Measurements from ENCODE around the gene CRYL1. TPM values are rescaled to one million over a fixed set of nuclear protein-coding genes. Genes with fewer than 3 reads are reported as not detected.

CRYL1 gene
- total RNA-seq, 1 experiment from 2014 or later, result 3.7 TPM

GRCh38 chr13:20570517-20570916, 44.9 kb upstream of the CRYL1 start:
- H3T11ph ChIP-seq (ENCODE audit: low read length), result no peak overlapping the region
- no peak overlapping the region for H2BK20ac ChIP-seq (ENCODE audit: low read depth, low read length, poor library complexity, severe bottlenecking)
- no peak overlapping the region for H3K27ac ChIP-seq (ENCODE audit: insufficient read length, low read depth, low read length)
- H4K8ac ChIP-seq (replicated peaks; ENCODE audit: insufficient read length, low read depth, low read length), result no peak overlapping the region
- no peak overlapping the region for H3K18ac ChIP-seq (ENCODE audit: insufficient read length, low read depth, low read length)
- H3K4me1 ChIP-seq (ENCODE audit: insufficient read depth, low read length), result no peaks in the 10 kb centered on the region
- no peak overlapping the region for H3K4ac ChIP-seq (ENCODE audit: low read depth, low read length)
- H2AFZ ChIP-seq (ENCODE audit: low read length), result no peak overlapping the region
- peaks cover 10% of the 10 kb centered on the region for H3K23me2 ChIP-seq (ENCODE audit: insufficient read length, low read depth, low read length, poor library complexity, severe bottlenecking)
- no peaks in the 10 kb centered on the region for H3K9me3 ChIP-seq (ENCODE audit: control insufficient read depth, low read depth, low read length)
- H3K79me1 ChIP-seq (ENCODE audit: insufficient read depth, low read depth, low read length, poor library complexity, severe bottlenecking), result no peaks in the 10 kb centered on the region
- no peaks in the 10 kb centered on the region for H4K20me1 ChIP-seq (ENCODE audit: control insufficient read depth, insufficient read depth, insufficient read length)
- no peak overlapping the region for H3K4me2 ChIP-seq (ENCODE audit: insufficient read depth, insufficient read length, low read length)
- no CpG with 5 or more reads among the region's 1 CpG for WGBS (ENCODE audit: extremely low coverage, insufficient read length, low lambda C conversion rate)
- no peak overlapping the region for H2BK15ac ChIP-seq (ENCODE audit: low read depth, low read length)
- Mint-ChIP-seq H3K27ac (no peak overlapping the region), H3K4me3 (no peak overlapping the region), H3K4me1 (peaks cover 8 to 12% of the 10 kb centered on the region in 2 experiments), H3K27me3 (ENCODE audit: low read depth) (peaks cover 1% of the 10 kb centered on the region), H3K9me3 (peaks cover 8 to 9% of the 10 kb centered on the region in 2 experiments; a peak in 3 of 5 replicates), H3K36me3 (ENCODE audit: insufficient read depth in 1 of 3, low read depth in 3 of 3) (peaks cover 0 to 14% (median 3%) of the 10 kb centered on the region in 3 experiments; a peak in 4 of 7 replicates)
- H2BK120ac ChIP-seq (ENCODE audit: low read depth, low read length, poor library complexity, severe bottlenecking), result no peak overlapping the region
- H3K79me2 ChIP-seq (ENCODE audit: insufficient read depth, low read length), result no peaks in the 10 kb centered on the region
- H2BK5ac ChIP-seq (ENCODE audit: insufficient read length, low read length), result no peak overlapping the region
- H3K56ac ChIP-seq (ENCODE audit: insufficient read length, low read depth, low read length), result no peak overlapping the region
- H4K91ac ChIP-seq (ENCODE audit: insufficient read length, low read depth, low read length), result no peak overlapping the region
- no peak overlapping the region for H3K14ac ChIP-seq (ENCODE audit: insufficient read depth, low read length)
- H3K23ac ChIP-seq (ENCODE audit: insufficient read length, low read depth, low read length), result no peak overlapping the region
- no peak overlapping the region for H3K9ac ChIP-seq (ENCODE audit: extremely low read depth, insufficient read length, low read length)
- no peaks in the 10 kb centered on the region for H3K27me3 ChIP-seq (ENCODE audit: insufficient read depth, low read length)
- no peak overlapping the region for H4K5ac ChIP-seq (ENCODE audit: insufficient read length, low read depth, low read length)
- H2AK5ac ChIP-seq (ENCODE audit: insufficient read length, low read length), result no peak overlapping the region
- no peak for DNase-seq
- no peak for TF ChIP-seq CTCF (conservative IDR thresholded peaks at IDR 0.05)
- H2BK12ac ChIP-seq (ENCODE audit: insufficient read length, low read depth, low read length), result no peak overlapping the region
